Left hindlimb (tissue), 1 donor: ENCODE results near the gene CDK8.

Experiments
- DNase-seq: peaks from one replicate; pipeline ENCODE4 v3.0.0-alpha.2; 2018

The CDK8 gene

DNA sequence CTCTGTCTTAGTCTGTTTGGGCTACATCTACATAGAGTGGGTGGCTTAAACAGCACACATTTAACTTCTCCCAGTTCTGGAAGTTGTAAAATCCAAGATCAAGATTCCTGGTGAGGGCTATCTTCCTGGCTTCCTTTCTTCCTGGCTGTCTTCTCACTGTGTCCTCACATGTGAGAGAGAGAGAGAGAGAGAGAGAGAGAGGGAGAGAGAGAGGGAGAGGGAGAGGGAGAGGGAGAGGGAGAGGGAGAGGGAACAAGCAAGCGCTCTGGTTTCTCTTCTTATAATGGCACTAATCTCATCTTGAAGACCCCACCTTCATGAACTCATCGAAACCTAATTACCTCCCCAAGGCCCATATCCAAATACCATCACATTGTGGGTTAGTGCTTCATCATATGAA, 69.2 kb downstream of the CDK8 start:
- no peak for DNase-seq

GRCh38 chr13:26323764-26324163, 69.8 kb downstream of the CDK8 start:
- no peak for DNase-seq

DNA sequence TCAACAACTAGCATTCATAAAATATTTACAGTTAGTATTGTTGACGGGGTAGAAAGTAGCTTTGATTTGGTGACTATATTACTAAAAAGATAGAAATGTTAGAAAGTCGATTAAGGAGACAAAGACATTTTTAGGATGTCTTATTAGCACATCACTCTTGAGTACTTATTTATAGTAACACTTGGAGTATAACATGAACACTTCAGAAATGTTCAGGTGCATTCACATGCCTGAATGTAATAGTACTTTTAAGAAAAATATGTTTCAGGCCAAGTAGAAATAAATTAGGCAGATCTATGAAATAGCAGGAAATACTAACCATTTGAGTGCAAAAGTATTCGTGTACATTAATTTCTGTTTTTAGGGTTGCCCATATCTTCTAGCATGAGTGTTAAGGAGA, 70.4 kb downstream of the CDK8 start:
- no peak for DNase-seq

- no peak for DNase-seq
Measured at GRCh38 chr13:26324867-26325266, 70.9 kb downstream of the CDK8 start.

GRCh38 chr13:26325876-26326275, 71.9 kb downstream of the CDK8 start:
- DNase-seq: no peak

- DNase-seq: no peak
Measured at GRCh38 chr13:26326562-26326961, 72.6 kb downstream of the CDK8 start.

GRCh38 chr13:26327940-26328725, 74.2 kb downstream of the CDK8 start:
- DNase-seq: no peak

- DNase-seq: no peak
Measured at GRCh38 chr13:26335158-26335557, 81.2 kb downstream of the CDK8 start.

DNA sequence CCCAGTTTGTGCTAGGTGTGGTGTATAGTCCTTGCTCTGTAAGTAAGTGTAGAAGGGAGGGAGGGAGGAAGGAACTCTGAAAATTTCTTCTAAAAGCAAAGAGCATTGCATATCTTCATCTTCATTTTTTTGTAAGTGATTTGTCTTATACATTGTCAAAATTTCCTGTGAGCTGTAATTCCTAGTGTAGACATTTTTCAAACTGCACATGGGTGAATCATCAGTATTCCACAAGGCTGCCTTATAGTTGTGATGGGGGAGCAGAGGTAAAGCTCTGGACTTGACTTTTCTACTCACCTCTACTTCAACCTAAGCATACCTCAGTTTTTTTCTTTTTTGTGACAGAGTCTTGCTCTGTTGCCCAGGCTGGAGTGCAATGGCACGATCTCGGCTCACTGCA, 86.9 kb downstream of the CDK8 start:
- DNase-seq: no peak

DNA sequence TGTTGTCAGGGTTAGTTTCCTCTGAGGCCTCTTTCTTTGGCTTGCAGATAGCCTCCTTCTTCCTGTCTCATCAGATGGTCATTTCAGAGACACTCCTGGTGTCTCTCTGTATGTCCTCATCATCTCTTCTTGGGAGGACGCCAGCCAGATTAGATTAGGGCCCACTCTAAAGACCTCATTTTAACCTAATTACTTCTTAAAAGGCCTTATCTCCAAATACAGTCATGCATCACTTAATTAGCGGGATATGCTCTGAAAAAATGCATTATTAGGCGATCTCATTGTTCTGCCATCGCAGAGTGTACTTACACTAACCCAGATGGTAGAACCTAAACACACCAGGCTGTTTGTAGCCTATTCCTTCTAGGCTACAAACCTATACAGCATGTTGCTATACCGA, 89.0 kb downstream of the CDK8 start:
- no peak for DNase-seq

- no peak for DNase-seq
Measured at GRCh38 chr13:26343816-26344215, 89.9 kb downstream of the CDK8 start.

- no peak for DNase-seq
Measured at GRCh38 chr13:26344980-26345379, 91.1 kb downstream of the CDK8 start.

DNA sequence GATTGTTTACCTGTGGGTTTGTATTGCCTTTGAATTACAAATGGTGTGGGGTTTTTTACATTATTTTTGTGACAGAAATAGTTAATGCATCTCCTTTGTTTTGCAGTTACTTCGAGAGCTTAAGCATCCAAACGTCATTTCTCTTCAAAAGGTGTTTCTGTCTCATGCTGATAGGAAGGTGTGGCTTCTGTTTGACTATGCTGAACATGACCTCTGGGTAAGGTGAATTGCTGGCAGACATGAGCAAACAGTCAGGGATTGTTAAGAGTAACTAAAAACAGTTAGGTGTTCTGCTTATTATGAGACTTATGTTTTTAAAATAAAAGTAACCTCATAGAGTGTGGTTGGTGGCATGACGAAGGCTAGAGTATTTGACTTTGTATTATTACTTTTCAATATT, 95.0 kb downstream of the CDK8 start:
- DNase-seq: no peak

GRCh38 chr13:26362261-26362660, 108.3 kb downstream of the CDK8 start:
- DNase-seq: no peak

GRCh38 chr13:26370553-26370952, 116.6 kb downstream of the CDK8 start:
- no peak for DNase-seq

- DNase-seq: no peak
Measured at GRCh38 chr13:26372747-26373146, 118.8 kb downstream of the CDK8 start.

DNA sequence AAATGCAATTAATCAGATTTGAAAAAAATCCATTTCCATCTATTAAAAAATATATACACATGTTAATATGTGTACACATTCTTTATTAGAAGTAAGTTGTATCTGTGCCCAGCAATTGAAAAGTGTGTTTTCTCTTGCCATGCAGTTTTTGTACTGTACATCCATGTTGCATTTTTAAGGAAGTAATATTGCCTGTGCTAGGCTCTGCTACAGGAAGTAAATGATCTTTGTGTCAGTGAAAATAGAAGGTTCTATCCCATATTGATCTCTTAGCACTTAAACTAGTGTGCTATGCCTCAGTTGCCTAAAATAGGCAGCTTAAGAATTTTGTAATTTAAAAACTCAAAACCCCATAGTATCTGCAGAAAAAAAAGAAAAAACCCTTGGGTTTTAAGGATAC, 122.5 kb downstream of the CDK8 start:
- DNase-seq: no peak

DNA sequence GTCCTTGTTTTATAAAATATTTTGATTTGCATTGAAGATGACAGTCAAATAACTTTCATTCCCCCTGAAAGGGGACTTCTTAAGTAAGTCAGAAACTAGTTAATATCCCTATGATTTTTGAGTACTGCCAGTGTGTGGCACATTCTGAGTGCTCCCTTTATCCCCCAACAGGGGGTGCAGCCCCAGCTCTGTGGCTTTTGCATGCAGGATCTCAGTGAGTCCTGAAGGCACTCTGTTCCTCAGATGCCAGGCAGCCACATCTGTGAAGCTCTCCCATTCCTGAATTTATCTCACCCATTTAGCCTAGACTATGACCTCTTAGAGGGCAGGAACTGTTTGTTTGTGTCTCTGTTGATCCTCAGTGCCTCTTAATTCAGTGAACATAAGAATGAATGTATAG, 123.1 kb downstream of the CDK8 start:
- DNase-seq: no peak

- DNase-seq: no peak
Measured at GRCh38 chr13:26378116-26378515, 124.2 kb downstream of the CDK8 start.

DNA sequence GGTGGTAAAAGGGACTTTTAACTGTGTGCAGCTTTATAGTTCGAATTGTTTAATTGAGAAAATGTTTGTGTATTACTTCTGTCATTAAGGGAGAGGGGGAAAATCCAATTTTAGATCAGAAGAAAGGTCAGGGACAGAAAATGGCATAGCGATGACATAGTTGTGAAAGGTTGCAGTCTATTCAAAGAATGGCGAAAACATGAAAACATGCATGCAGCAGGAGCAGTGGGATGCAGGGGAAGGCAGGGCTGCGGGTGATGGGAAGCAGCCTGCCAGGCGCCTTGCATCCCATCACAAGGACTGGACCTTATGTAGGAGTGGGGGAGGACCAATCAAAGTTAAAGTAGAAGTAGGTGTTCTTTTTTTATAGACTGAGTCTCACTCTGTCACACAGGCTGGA, 125.9 kb downstream of the CDK8 start:
- DNase-seq: no peak

- no peak for DNase-seq
Measured at GRCh38 chr13:26380930-26381329, 127.0 kb downstream of the CDK8 start.

GRCh38 chr13:26382366-26382765, 128.4 kb downstream of the CDK8 start:
- no peak for DNase-seq

DNA sequence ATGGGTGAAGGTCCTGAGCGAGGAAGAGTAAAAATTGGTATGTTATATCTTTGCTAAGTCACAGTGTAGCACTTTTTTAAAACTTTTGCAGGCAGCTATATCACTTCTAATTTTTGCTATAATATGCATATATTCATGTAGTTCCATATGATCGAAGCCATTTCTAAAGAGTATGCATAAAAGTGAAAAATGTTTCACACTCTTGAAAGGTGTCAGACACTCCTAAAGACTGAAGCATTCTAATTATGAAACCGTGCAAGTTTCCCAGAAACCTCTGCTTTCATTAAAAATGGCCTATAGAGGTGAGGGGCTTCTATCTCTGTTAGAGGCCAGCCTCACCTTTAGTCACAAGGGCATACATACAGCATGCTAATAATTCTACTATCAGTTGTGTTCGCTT, 128.9 kb downstream of the CDK8 start:
- no peak for DNase-seq

DNA sequence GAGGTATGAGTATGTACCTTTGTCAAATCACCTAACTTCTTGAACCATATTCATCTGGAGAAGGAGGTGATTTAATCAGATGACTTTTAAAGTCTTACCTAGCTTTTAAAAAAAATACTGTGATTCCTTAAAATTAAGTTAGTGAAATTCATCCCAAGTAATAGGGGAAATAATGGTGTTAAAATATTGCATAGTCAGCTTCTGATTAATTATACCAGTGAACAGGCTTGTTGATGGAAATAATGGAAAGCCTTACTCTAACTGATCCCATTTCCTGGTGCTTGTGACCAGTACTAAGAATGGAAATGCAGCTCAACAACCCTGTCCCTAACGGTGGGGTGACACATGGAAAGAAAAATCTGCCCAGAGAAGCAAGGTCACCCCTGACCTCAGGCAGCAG, 130.7 kb downstream of the CDK8 start:
- no peak for DNase-seq

GRCh38 chr13:26386026-26386425, 132.1 kb downstream of the CDK8 start:
- DNase-seq: no peak
